HG03565 (cell line): ENCODE data around the gene CLIC3.

Experiments used
- ATAC-seq: cut with Tn5 transposase; IDR thresholded peaks from one replicate; pipeline ENCODE4 v1.9.1; 2021; ENCODE audit warnings: mild to moderate bottlenecking, moderate library complexity; ENCODE audit not compliant: unreplicated experiment

Gene CLIC3

GRCh38 chr9:136969150-136969549 lies 27.2 kb downstream of the CLIC3 start:
- no peak for ATAC-seq

- ATAC-seq = no peak
Measured at GRCh38 chr9:136968333-136969127, 27.8 kb downstream of the CLIC3 start.

- ATAC-seq = no peak
Measured at GRCh38 chr9:136965771-136966484, 30.4 kb downstream of the CLIC3 start.

- ATAC-seq = no peak
Measured at GRCh38 chr9:136964833-136965422, 31.4 kb downstream of the CLIC3 start.

- ATAC-seq = no peak
Measured at GRCh38 chr9:136964171-136964689, 32.1 kb downstream of the CLIC3 start.

GRCh38 chr9:136963751-136964150 lies 32.6 kb downstream of the CLIC3 start:
- no peak for ATAC-seq

GRCh38 chr9:136963341-136963740 lies 33.0 kb downstream of the CLIC3 start:
- ATAC-seq = no peak

GRCh38 chr9:136962701-136963248 lies 33.6 kb downstream of the CLIC3 start:
- ATAC-seq = no peak

GRCh38 chr9:136962163-136962562 lies 34.2 kb downstream of the CLIC3 start:
- no peak for ATAC-seq

GRCh38 chr9:136961279-136962065 lies 34.9 kb downstream of the CLIC3 start:
- ATAC-seq = no peak

GRCh38 chr9:136960938-136961275 lies 35.5 kb downstream of the CLIC3 start:
- no peak for ATAC-seq

GRCh38 chr9:136960212-136960937 lies 36.0 kb downstream of the CLIC3 start:
- no peak for ATAC-seq

- no peak for ATAC-seq
Measured at GRCh38 chr9:136958898-136959850, 37.2 kb downstream of the CLIC3 start.

GRCh38 chr9:136958473-136958872 lies 37.9 kb downstream of the CLIC3 start:
- no peak for ATAC-seq

GRCh38 chr9:136957901-136958300 lies 38.5 kb downstream of the CLIC3 start:
- ATAC-seq = no peak

- ATAC-seq = no peak
Measured at GRCh38 chr9:136957461-136957860, 38.9 kb downstream of the CLIC3 start.

- no peak for ATAC-seq
Measured at GRCh38 chr9:136956604-136957003, 39.8 kb downstream of the CLIC3 start.

GRCh38 chr9:136955943-136956335 lies 40.4 kb downstream of the CLIC3 start:
- ATAC-seq = no peak
